Measurements from ENCODE around the gene PDE10A. TPM values are rescaled to one million over a fixed set of nuclear protein-coding genes. Genes with fewer than 3 reads are reported as not detected.
"Not testable (repeated sequence)": the region's sequence is repeated elsewhere in the genome, so short reads cannot be mapped to it uniquely, and the experiment has no call there.

The PDE10A gene
- total and polyA plus RNA-seq, 12 donors = 6.8 to 20.4 (median 14.2) TPM

DNA sequence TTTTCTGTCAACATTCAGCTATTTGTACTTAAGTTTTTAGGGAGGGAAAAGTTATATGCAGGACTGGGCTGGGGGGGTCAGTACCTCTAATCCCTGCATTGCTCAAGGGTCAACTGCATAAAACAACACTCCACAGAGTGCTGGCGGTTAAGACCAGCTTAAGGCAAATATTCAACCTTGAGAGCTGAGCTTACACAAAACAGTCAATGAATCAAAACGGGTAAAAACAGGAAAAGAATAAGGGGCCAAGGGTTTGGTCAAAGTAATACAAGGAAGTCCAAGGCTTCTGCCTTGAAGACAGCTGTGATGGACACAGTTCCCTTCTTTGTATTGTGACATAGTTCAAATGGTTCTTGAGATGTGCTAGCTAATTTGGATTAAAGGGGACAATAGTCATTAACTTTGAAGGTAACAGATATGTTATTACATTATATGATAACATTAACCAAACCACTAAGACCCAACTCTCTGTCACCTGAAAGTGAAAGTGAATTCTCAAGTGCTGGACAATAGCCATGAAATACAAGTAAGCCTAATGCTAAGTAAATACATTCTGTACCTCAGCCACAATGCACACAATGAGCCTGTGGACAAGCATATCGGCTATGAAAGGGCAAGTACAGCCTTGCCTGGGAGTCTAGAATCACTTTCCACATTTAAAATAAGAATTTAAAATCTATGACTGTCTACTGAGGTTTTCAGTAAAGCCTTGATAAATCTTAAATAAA lies 106.8 kb downstream of the PDE10A start:
- Histone ChIP-seq H3K9me3 (peaks cover 0 to 18% (median 0%) of the 10 kb centered on the region in 11 donors), H3K4me1 (peaks cover 0 to 28% (median 9%) of the 10 kb centered on the region in 9 donors), H3K36me3 (no peaks in the 10 kb centered on the region), H3K27ac (no peak overlapping the region), H3K4me3 (no peak overlapping the region), H3K27me3 (no peaks in the 10 kb centered on the region)
- 53 to 71% methylated on average over 3 of the region's 3 CpGs for WGBS, 2 donors
- intact Hi-C loops (cut with DNase I) = loop anchor here in 1 of 10 donors (10.0 kb wide), 1 partner anchor 109 kb away; the partner anchor contains the start of gene PDE10A
- no peak for DNase-seq
- TF ChIP-seq, protein P1, sequence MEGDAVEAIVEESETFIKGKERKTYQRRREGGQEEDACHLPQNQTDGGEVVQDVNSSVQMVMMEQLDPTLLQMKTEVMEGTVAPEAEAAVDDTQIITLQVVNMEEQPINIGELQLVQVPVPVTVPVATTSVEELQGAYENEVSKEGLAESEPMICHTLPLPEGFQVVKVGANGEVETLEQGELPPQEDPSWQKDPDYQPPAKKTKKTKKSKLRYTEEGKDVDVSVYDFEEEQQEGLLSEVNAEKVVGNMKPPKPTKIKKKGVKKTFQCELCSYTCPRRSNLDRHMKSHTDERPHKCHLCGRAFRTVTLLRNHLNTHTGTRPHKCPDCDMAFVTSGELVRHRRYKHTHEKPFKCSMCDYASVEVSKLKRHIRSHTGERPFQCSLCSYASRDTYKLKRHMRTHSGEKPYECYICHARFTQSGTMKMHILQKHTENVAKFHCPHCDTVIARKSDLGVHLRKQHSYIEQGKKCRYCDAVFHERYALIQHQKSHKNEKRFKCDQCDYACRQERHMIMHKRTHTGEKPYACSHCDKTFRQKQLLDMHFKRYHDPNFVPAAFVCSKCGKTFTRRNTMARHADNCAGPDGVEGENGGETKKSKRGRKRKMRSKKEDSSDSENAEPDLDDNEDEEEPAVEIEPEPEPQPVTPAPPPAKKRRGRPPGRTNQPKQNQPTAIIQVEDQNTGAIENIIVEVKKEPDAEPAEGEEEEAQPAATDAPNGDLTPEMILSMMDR (IDR thresholded peaks at IDR 0.05) = no peak
- peak in 3 of 8 donors; percentile 47 to 63 (median 62) for ATAC-seq

DNA sequence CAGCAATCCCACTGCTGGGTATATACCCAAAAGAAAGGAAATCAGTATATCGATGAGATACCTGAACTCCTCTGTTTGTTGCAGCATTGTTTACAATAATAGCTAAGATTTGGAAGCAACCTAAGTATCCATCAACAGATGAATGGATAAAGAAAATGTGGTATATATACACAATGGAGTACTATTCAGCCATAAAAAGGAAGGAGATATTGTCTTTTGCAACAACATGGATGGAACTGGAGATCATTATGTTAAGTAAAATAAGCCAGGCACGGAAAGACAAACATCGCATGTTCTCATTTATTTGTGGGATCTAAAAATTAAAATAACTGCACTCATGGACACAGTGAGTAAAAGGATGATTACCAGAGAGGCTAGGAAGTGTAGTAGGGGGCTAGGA lies 108.4 kb downstream of the PDE10A start:
- H3K4me3 ChIP-seq, H3K36me3 ChIP-seq, DNase-seq, H3K9me3 ChIP-seq, H3K27me3 ChIP-seq, H3K27ac ChIP-seq, ATAC-seq: not testable (repeated sequence)
- peaks cover 0 to 29% (median 9%) of the 10 kb centered on the region in 9 donors for H3K4me1 ChIP-seq
- intact Hi-C loops (cut with DNase I) = loop anchor here in 1 of 10 donors (10.0 kb wide), 1 partner anchor 110 kb away; the partner anchor contains the start of gene PDE10A
- 96 to 99% methylated on average over 3 of the region's 3 CpGs for WGBS, 2 donors

DNA sequence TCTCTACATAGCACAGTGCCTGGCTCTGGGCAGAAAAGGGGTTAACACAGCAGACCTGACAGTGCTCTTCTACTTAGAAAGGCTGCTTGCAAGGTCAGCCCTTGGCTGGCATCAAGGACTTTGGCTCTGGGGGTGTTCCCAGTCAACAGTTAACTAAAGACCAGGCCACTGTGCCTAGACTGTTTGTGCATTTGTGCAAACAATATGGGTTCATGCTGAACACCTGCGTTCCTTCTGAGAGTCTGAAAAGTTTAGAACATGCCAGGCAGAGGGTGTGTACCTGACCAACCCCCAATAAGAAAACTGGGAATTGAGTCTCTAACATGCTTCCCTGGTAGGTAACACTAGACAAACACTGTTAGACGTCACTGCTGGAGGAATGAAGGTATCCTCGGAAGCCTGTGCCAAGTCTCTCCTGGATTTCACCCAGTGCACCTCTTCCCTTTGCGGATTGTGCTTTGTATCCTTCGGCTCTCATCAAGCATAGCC lies 110.7 kb downstream of the PDE10A start:
- ATAC-seq (peak in 4 of 8 donors; percentile 11 to 65 (median 41)), DNase-seq (no peak)
- H3K4me3 ChIP-seq = no peak overlapping the region
- H3K4me1 ChIP-seq = peaks cover 0 to 29% (median 9%) of the 10 kb centered on the region in 9 donors
- H3K9me3 ChIP-seq = peaks cover 0 to 7% (median 0%) of the 10 kb centered on the region in 11 donors
- TF ChIP-seq, protein P1 (IDR thresholded peaks at IDR 0.05) = no peak
- 72 to 75% methylated on average over 5 of the region's 5 CpGs for WGBS, 2 donors
- intact Hi-C loops (cut with DNase I) = loop anchor here in 1 of 10 donors (10.0 kb wide), 1 partner anchor 113 kb away; the partner anchor contains the start of gene PDE10A
- no peak overlapping the region for H3K27ac ChIP-seq
- no peaks in the 10 kb centered on the region for H3K27me3 ChIP-seq
- H3K36me3 ChIP-seq = no peaks in the 10 kb centered on the region

DNA sequence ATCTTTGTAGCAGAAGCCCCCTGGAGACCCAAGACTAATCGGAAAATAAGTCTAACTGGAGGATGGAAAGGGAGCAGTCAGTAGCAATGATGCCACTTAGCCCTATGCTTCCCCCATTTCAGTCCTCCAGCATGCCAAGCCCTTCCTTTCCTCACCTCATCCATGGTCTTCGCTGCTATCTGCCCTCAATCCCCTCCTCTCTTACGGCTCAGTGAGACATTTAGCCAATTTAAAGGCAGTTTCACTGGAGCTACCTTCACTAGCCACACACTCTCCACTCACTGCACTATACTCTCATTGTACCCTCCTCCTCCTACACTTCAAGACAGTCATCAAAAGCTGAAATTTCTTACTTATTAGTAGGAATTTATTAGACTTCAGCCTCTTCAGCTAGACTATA lies 111.2 kb downstream of the PDE10A start:
- intact Hi-C loops (cut with DNase I) = loop anchor here in 1 of 10 donors (10.0 kb wide), 1 partner anchor 113 kb away; the partner anchor contains the start of gene PDE10A

More for the DNA sequence above, 111.2 kb downstream of the PDE10A start:
- TF ChIP-seq, protein P1 (IDR thresholded peaks at IDR 0.05) = no peak
- H3K36me3 ChIP-seq = no peaks in the 10 kb centered on the region
- ATAC-seq (peak in 2 of 8 donors; percentile 14 to 22), DNase-seq (no peak)
- H3K4me1 ChIP-seq = peaks cover 0 to 28% (median 9%) of the 10 kb centered on the region in 9 donors
- no peak overlapping the region for H3K27ac ChIP-seq
- no peaks in the 10 kb centered on the region for H3K27me3 ChIP-seq
- H3K9me3 ChIP-seq = peaks cover 0 to 7% (median 0%) of the 10 kb centered on the region in 11 donors
- WGBS, 2 donors = 61 to 73% methylated on average over 3 of the region's 3 CpGs
- no peak overlapping the region for H3K4me3 ChIP-seq
